ENCODE data around the gene ZBTB5. TPM values are rescaled to one million over a fixed set of nuclear protein-coding genes. Genes with fewer than 3 reads are reported as not detected.

The ZBTB5 gene, protein sequence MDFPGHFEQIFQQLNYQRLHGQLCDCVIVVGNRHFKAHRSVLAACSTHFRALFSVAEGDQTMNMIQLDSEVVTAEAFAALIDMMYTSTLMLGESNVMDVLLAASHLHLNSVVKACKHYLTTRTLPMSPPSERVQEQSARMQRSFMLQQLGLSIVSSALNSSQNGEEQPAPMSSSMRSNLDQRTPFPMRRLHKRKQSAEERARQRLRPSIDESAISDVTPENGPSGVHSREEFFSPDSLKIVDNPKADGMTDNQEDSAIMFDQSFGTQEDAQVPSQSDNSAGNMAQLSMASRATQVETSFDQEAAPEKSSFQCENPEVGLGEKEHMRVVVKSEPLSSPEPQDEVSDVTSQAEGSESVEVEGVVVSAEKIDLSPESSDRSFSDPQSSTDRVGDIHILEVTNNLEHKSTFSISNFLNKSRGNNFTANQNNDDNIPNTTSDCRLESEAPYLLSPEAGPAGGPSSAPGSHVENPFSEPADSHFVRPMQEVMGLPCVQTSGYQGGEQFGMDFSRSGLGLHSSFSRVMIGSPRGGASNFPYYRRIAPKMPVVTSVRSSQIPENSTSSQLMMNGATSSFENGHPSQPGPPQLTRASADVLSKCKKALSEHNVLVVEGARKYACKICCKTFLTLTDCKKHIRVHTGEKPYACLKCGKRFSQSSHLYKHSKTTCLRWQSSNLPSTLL
- 7.1 and 7.3 TPM in 2 replicates for total RNA-seq

DNA sequence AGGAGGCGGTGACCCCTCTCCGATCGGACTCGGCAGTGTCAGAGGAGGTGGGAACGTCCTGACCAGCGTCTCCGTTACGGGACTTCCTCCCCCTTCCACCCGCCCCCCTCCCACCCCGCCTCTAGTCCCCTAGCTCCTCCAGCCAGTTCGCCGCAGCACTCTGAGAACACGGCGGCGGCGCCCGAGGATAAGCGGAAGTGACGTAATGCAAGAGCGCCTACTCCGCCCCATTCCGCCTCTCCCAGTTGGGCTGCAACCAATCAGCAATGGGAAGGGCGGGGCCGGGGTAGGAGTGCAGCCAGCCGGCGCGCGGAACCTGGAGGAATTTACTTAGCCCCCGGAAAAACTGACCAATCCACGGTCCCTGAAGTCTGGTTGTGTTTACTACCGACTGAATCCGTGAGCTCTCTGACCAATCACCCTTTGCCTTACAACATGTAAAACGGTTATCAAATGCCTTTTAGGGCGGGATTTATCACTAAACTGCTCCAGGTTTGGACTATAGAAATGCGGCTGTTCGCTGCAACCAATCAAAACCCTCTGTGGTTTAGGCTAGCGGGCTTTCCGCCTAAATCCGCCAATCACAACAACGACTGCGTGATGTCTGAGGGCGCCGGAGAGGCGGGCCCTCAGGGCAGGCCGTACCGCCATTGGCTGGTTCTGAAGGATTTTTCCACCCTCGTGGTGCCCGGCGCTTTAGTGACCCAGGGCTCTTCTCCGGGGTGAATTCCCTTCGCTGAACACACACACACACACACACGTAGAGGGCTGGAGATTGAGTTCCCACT lies at the start of gene ZBTB5:
Gene ZBTB5 (minus strand): TSS at position 202 of the 788 bp plus-strand sequence. CDS start 22,899 bp downstream, outside the sequence.

DNA sequence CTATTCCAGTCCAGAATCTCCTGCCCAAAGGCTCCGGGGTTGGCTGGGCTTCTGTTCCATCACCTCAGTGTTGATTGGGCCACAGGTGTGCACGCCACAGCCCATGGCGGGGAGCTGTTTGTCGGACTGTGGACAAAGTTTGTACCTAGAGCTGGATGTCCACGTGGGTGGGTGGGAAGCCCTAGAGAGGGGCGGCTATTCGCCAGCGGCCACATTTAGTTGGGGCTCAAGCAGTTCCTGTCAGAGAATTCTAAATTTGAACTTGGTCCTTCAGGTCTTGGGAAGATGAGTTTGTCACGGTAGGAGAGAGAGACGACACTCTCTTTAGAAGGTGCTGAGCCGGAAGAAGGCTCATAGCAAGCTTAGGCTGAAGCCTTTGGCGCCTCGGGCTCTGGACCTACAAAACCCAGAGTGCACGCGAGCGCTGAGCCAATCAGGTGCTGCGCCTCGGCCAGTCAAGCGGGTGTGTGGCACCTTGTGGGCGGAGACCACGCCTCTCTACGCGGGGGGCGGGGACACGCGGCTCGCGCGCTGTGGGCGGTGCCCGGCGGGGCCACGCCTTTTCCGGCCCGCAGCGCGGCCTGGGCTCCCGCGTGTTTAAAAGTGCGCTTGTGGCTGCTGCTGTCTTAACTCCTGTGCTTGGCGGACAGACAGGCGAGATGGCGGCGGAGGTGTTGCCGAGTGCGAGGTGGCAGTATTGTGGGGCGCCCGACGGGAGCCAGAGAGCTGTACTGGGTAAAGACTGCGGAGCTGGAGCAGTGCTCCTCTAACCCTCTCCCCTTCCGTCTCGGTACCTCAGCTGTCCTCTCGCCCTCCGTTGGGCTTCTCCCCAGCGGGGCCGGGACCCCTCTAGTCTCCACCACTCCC lies 20.4 kb upstream of the ZBTB5 start, which contains the start of gene POLR1E:
Gene POLR1E (plus strand): TSS at position 560 of the 867 bp plus-strand sequence. CDS start 100 bp downstream, at position 660.

DNA sequence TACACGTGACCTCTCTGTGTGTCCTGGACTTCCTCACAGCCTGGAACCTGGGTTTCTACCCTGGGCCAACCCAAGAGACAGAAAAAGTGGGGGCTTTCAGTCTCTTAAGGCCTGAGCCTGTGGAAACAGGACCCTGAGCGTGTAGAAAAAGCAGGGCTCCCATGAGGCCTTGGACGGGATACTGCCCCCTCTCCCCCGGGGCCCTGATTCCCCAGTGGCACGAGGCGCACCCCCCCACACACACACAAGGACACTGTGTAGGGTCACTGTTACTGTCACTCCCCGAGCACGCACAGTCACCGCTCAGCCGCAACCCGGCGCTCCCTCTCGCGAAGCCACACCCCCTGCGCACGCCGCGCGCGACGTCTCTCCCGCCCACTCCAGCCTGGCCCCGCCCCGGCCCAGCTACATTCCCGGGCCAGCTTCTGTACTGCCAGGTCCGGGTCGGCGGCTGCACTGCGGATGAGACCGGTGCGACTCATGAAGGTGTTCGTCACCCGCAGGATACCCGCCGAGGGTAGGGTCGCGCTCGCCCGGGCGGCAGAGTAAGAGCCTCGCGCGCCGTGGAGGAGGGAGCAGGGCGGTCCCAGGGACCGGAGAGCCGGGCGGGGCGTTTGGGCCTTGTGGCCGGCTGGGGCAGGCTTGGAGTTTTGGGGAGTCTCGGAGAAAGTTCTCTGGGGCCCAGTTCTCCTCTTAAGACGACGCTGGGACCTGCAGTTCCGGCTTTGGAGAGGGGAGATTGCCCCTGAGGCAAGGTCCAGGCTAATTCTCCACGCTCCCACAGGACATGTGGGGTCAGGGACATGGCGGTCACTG lies 42.8 kb downstream of the ZBTB5 start, which contains the start of gene GRHPR:
Gene GRHPR (plus strand): TSS at position 408 of the 816 bp plus-strand sequence. CDS start 55 bp downstream, at position 463.

Other genes starting within 250 kb of the ZBTB5 start
- 78.1 and 102 TPM in 2 replicates for gene GRHPR, start 42.8 kb downstream of the ZBTB5 start, total RNA-seq
- gene POLR1E, start 20.5 kb upstream of the ZBTB5 start, total RNA-seq: 23.8 and 40.6 TPM in 2 replicates
- 13.1 and 22.9 TPM in 2 replicates for gene FBXO10, start 110.9 kb upstream of the ZBTB5 start, total RNA-seq
- 163 and 166 TPM in 2 replicates for gene TOMM5, start 127.1 kb upstream of the ZBTB5 start, total RNA-seq
- gene FRMPD1, start 185.5 kb upstream of the ZBTB5 start, total RNA-seq: under 0.01 and 0.05 TPM in 2 replicates

All from smooth muscle cell of the umbilical artery (primary cell).